Occipital lobe (tissue), 2 donors: ENCODE measurements around the gene SPSB1. TPM values are rescaled to one million over a fixed set of nuclear protein-coding genes. Genes with fewer than 3 reads are reported as not detected.

Source experiments
- DNase-seq: peaks from one replicate; lab custom pipeline; 2025; lab: John Stamatoyannopoulos, UW
- total RNA-seq: library from RNA; depleted of rRNA; stranded (reverse); fragments of >200 nt; gene quantifications from one replicate; pipeline ENCODE4 v1.2.3, GENCODE V29; 2014

SPSB1 gene
- total RNA-seq, 1 donor from 2014 or later, result 2.3 TPM

DNA sequence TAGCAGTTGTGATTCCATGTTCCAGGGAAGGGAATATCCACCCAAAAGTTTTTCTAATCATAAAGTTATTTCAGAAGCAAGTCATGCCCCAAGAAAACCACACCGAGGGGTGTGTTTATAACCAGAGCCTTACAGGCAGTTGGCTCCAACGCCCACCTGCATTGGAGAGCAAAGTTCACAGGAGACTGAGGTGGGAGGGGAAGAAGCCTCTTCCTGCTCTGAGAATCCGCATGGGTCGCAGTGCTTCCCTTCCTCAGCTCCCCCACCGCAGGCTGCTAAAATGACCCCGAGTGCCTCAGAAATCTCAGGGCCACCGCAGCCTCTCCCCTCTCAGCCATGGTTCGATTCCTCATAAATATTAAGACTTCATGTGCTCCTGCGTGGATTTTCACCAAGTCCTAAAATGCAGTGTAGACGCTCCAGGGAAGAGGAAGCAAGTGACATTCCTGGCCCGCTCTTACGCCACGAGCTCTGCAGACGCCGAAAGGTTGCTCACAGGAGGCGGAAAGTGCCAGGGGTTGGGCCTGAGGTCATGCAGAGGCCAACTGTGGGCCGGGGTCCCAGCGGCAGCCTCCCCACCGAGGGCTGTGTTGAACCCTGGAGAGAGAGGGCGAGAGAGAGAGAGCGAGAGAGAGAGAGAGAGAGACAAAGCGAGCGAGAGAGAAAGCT lies 13.4 kb upstream of the SPSB1 start:
- no peak for DNase-seq

DNA sequence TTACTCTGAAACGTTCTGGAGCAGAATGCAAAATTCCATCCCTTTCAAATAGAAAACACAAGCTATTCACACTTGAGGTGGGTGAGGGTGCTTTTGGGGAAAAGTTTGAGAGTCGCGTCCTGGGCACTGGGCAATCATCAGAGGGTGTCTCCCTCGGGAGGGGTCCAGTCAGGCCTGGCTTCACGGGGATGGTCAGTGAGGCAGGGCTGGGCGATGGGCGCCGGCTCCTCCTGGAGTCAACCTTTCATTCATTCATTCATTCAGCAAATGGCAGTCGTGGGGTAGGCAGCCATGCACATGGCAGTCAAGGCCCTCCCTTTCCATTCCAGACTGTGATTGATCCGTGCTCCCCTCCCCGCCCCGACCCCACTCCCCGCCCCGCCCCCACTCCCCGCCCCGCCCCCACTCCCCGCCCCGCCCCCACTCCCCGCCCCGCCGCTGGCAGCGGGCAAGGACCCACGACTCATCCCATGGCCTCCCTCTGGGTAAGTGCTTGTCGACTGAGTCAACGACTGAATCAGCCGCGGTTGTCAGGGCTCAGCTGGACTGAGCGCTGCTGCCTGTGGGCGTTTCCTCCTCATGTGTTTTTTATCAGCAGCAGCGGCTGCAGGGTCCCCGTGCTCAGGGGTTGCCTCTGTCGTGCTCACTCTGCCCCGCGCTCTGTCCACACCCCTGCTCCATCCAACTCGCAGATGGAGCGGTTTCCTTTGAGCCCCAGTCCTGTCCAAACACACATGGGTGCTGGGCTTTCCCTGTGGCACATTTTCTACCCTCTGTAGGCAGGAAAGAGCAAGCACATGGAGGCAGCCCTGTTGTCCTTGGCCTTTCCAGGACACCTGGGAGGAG lies 12.5 kb upstream of the SPSB1 start:
- DNase-seq, result peak; percentile 46

DNA sequence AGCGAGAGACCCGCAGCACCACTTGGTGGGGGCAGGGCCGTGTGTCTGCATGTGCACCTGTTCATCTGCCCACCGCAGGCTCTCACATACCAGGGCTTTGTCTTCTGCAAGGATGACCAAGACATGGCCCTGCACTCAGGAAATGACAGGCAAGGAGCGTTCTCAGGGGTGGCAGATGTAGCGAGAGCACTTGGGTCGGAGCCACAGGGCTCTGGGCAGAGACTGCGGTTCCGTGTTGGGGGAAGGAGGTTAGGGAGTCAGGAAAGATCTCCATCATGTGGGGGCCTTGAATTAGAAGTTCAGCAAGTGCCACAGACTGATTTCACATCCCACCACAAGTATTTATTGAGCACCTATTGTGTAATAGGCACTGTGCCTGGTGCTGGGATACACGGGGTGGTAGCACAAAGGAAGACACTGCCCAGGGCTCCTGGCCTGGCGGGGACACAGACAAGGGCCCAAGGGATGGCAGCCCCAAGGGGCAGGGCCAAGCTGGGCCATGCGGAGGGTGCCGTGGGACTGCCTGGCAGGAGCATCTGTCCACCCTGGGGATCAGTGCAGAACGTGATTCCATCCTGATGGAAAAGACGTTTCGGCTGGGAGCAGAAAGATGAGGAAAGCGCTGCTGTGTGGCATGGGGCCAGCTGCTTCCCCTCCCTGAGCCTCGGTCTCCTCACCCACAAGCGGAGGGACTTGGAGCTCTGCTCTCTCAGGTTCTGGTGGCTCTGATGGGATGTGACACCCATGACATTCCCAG lies 11.4 kb upstream of the SPSB1 start:
- no peak for DNase-seq

DNA sequence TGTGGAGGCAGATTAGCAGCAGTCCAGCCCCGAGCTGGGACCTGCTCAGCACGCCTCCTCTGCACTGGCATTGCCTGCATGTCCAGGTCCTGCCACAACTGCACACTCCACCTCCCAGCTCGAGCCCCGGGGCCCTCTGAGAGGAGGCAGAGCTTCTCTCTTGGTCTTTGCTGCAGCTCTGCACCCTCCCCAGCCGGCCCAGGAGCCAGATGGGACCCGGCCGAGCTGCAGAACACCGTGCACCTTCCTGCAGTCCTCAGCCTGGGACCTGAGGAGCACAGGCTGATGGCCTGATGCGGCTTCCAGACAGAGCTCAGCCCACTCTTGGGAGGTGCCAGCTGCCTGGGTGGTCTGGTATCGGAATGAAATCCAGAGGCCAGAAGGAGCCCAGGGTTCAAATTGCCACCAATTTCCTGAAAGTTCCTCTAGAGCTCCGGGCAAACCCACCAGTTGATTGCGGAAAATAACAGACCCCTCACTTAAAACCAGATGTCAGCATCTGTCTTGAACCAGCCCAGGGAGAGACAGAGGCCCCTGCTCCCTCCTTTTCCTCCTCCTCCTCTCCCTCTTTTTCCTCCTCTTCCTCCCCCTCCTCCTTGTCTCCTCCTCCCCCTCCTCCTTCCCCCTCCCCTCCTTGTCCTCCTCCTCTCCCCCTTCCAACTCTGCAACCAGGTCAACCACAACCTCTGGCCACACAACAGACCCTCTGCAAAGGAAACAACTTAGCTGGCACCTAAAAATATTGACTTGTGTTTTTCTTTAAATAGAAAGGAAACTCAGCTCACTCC lies 10.6 kb upstream of the SPSB1 start:
- no peak for DNase-seq

DNA sequence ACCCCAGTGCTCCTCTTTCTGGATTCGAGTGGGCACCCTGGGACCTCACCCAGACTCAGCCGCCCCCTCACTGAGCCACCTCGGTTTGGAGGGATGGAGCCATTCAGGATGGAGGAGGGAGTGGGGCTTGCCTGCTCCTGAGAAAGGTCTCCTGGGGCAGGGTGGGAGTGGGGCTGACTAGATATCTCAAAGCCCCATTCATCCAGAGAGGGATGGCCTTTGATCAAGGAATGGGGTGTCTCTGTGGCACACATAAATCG lies 10.1 kb upstream of the SPSB1 start:
- DNase-seq, result no peak

DNA sequence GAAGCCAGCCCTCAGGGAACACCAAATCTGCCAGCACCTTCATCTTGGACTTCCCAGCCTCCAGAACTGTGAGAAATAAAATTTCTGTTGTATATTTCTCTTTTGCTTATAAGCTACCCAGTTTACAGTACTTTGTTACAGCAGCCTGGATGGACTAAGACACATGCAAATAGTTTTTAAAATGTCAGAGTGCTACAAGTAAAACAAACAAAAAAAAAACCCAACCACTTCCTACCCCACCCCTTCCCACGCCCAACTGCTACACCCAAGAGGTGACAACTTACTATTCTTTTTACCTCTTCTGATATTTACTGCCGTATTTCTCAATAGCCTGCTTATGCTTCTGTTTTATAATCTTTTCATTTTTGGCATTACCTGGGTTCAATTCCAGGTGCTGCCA lies 8.6 kb upstream of the SPSB1 start:
- no peak for DNase-seq

DNA sequence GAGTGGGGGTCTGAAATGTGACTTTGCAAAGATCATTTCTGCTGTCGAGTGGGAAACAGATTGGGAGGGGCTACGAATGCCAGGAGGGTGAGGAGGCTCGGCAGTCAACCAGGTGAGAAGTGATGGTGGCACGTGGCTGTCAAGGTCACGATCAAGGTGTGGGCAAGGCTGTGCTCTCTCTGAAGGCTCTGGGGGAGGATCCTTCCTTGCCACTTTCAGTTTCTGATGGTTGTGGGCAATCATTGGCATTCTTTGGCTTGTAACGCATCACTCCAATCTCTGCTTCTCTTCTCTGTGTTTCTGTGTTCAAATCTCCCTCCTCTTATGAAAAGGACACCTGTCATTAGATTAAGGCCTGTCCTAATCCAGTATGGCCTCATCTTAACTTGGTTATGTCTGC lies 6.1 kb upstream of the SPSB1 start:
- no peak for DNase-seq

DNA sequence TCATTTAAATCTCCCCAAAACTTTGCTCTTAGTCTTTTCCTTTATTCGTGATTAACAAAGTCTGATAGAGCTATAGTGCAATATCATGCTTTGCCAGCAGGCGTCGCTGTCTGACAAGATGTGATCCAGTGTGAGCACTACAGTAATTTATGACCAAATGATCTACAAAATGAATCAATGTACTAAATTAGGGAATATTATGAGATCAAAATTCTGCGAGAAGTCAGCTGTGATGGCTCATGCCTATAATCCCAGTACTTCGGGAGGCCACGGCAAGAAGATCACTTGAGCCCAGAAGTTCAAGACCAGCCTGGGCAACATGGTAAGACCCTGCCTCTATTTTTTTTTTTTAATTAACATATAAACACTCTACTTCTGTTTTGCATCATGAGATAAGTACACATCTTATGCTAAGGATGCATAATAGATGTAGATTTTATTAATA lies 3.6 kb upstream of the SPSB1 start:
- DNase-seq, result no peak

DNA sequence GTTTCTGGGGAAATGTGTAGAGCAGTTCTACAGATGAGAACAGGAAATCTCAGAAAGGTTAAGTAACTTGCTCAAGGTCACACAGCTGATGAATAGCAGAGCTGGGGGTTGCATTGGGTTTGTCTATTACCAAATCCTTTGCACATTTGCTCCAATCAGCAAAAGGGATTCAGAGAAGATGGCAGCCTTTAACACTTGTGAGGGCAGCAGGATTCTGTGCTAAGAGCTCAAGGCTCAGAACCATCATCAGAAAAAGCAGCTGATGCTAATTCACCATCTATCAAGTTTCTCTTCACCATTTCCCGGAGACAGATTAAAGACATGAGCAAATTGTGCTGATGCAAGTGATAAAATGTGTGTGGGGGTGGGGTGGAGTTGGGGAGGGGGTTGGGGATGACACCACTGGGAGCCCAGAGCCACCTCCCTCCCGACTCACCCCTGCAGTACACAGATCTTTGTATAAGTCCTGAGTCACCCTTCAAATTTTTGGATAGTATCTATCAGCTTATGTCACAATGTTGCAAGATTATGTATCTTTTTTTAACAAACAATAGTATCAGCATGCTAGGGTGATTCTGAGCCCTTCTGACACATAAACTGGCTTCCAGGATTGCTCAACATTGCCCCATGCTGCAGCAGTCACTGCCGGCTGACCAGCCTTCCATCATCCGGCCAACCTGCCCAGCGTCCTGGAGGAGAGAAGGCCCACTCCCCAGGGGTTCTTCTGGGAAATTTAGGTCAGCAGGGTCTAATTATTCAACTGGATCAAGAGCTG lies 2.8 kb upstream of the SPSB1 start:
- DNase-seq, result no peak

DNA sequence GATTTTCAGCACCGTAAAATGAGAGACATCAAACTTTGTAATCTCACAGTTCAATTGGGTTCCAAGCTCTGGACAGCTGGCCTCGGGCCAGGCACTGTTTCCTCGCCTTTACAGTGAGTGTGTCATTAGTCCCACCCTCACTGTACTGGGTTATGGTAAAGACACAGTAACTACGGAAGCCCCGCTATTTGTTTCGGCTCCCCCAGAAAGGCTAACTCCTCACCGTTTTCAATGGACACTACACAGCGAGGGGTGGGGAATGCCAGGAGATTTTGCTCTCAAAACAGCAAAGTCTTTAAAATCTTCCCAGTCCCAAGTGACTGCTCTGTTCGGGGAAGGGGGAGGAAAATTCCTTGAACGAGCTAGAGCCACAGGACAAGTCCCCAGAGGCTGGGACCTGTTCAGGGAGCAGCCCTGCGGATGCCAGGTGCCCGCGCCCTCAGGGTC lies 757 bp upstream of the SPSB1 start:
- no peak for DNase-seq

DNA sequence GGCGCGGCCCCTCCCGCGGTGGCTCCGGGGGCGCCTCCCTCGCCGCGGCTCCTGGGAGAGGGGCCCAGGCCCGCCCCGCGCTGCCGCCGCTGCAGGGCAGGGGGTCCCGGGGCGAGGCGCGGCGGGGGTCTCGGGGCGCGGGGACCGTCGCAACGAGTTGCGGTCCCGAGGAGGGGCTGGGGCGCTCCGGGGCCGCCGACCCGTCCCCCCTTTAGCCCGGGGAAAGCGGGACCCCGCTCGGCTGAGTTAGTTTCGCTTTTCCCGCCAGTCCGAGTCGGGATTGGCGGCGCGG lies 493 bp downstream of the SPSB1 start:
- DNase-seq, result no peak

DNA sequence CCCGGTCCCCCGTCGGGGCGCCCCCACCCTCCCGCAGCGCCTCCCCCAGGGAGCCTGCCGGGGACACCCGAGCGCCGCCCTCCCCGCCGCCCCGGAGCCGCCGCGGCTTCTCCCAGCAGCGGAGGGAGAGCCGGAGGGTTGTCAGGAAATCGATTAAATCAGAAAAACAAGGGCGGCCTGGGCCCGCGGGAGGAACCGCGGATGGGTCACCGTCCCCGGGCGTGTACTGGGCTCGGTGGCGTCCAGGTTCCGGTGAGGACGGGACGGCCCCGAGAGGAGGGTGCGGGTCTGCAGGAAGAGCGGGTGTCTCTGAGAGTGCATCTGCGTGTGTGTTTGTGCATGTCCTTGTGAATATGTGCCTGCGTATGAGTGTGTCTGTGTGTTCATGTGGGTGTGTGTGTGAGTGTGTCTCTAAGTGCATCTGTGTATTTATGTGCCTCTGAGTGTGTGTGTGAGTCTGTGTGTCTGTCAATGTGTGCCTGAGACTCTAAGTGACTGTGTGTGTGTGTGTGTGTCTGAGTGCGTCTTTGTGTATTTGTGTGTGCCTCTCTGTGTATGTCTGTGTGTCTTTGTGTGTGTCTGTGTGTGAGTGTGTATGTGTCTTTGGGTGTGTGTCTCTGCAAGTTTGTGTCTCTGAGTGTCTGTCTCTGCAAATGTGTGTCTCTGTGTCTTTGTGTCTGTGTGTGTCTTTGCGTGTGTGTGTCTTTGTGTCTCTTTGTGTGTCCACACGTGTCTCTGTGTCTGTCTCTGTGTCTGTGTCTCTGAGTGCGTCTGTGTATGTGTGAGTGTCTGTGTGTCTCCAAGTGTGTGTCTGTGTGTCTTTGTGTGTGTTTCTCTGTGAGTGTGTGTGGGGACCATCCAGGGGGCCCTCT lies 1.1 kb downstream of the SPSB1 start:
- no peak for DNase-seq

DNA sequence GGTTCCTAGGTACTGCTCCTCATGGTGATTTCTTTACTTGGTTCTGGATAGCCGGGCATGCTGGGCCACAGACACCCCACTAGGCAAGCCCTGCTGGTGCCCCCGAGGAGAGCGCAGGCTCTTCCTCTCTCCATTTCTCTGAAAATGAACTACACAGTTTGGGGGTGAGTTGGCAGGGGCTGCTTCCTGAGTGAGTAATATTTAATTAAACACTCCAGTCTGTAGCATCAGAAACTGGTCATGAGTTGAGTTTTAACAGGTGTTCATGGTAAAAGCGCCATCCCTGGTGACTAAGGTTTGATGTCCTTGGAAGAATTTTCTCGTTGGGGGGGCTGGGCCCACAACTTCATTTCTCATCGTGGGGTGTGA lies 1.7 kb downstream of the SPSB1 start:
- DNase-seq, result no peak

DNA sequence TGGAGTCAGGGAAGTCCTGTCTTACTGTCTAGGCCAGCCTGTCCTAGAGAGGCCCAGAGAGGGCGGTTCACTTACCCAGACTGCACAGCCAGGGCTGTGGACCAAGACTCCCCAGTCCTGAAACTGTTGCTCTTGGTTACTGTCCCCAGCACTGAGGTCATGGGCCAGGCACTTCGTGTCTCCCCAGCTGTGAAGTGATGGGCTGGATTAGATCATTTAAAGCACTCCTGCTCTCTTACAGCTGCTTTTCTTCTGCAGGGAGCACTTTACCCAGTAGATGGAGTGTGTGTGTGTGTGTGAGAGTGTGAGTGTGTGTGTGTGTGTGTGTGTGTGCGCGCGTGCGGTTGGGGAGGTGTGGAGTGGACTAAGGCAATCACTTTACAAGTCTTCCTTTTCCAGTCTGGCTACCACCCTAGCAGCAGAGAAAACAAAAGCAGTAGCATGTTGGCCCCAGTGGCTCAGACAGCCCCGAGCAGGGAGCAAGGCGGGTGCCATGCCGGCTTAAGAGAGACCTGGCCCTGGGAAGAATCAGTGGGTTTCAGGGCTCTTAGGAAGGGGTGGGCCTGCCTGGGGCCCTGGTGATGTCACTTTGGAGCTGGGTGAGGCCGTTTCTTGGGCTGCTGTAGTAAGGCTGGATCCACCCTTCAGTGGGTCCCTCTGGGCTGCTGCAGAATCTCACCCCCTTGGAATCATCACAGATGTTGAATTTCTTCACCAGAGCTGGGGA lies 2.4 kb downstream of the SPSB1 start:
- no peak for DNase-seq

DNA sequence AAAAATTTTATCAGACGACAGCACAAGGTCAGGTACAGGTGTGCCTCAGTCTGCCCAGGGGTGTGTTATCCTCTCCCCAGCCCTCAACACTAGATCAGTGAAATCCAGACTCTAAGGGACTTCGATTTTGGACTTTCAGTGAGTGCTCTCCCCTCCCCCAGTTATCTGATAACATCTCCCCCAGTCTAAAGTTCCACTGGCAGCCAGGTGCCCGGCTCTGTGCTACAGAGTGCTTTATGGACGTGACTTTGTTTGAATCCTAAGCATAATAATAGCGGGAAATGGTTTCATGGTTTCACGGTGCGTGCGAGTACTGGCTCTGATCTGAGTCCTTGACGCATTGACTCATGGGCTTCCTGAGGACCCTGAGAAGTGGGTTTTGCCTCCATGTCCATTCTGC lies 3.2 kb downstream of the SPSB1 start:
- DNase-seq, result no peak

DNA sequence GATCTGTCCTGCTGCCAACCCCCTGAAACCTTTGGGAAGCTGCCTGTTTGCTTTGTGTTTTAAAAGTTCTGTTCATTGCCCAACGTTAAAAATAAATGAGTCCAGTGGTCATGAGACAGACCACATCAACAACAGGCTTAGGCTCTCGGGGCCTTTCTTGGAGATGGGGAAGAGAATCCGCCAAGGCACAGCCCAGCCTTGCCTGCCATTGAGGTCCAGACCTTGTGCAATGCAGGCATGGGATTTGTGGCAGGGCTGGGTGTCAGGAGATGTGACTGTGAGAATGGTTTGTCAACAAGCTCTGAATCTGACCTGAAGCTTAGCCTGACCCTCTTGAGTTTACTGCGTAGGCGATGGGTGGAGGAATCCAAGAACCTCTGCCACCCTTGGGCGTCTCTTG lies 4.2 kb downstream of the SPSB1 start:
- DNase-seq, result no peak

DNA sequence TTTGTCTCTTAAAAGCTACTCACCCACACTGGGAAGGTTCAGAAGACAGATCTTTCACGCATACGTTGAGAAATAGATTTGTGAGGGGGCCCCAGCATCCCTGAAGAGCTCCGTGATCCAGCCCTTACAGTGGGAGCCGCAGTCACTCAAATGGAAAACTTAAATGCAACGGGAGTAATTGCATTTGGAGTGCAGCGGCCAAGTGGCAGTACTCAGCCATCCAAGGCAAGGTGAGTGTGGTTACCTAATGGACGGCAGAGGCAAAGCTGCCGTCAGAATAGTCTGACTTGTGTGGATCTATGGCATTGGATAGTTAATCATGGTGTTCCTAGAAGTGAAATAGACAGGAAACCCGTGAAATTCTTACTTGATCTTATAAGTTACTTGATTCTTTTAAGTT lies 5.1 kb downstream of the SPSB1 start:
- no peak for DNase-seq

DNA sequence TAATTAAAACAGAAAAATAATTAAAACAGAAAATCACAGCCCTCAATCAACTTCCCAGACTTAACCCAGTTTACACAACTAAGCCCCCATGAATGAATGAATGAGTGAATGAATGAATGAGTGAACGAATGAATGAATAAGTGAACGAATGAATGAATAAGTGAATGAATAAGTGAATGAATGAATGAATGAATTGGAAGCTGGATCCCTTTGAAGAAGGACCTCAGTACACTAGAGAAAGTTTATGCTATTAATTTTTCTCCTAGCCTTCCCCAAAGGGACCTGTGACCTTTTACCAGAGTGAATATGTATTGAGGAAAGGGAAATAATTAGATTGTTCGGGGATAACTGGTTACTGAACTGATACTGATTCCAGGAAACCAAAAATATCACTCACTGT lies 5.6 kb downstream of the SPSB1 start:
- DNase-seq, result no peak
